GM19193 (cell line): ENCODE data around the gene MIXL1.

Experiments used
- POLR2A ChIP-seq: IDR thresholded peaks from 4 replicates; pipeline ENCODE4 v1.6.1; 2011; ENCODE audit not compliant: insufficient read depth, insufficient read length; ENCODE audit errors: extremely low read depth

Gene MIXL1

GRCh38 chr1:226207048-226207447 is 16.4 kb upstream of the MIXL1 start:
- no peak for TF ChIP-seq POLR2A

GRCh38 chr1:226209307-226210059 is 14.0 kb upstream of the MIXL1 start:
- TF ChIP-seq POLR2A: no peak

- no peak for TF ChIP-seq POLR2A
Measured at GRCh38 chr1:226210571-226211176, 12.8 kb upstream of the MIXL1 start.

- no peak for TF ChIP-seq POLR2A
Measured at GRCh38 chr1:226211181-226211821, 12.2 kb upstream of the MIXL1 start.

GRCh38 chr1:226212545-226212944 is 10.9 kb upstream of the MIXL1 start:
- TF ChIP-seq POLR2A: no peak

- no peak for TF ChIP-seq POLR2A
Measured at GRCh38 chr1:226215239-226215638, 8.2 kb upstream of the MIXL1 start.

GRCh38 chr1:226216056-226216455 is 7.4 kb upstream of the MIXL1 start:
- TF ChIP-seq POLR2A: no peak

GRCh38 chr1:226217273-226217672 is 6.2 kb upstream of the MIXL1 start:
- no peak for TF ChIP-seq POLR2A

- TF ChIP-seq POLR2A: no peak
Measured at GRCh38 chr1:226220473-226221189, 2.8 kb upstream of the MIXL1 start.

- TF ChIP-seq POLR2A: no peak
Measured at GRCh38 chr1:226222686-226223085, 778 bp upstream of the MIXL1 start.

- no peak for TF ChIP-seq POLR2A
Measured at GRCh38 chr1:226223786-226224244, 351 bp downstream of the MIXL1 start.

GRCh38 chr1:226226601-226227000 is 3.1 kb downstream of the MIXL1 start:
- no peak for TF ChIP-seq POLR2A

GRCh38 chr1:226233293-226233692 is 9.8 kb downstream of the MIXL1 start:
- no peak for TF ChIP-seq POLR2A

GRCh38 chr1:226233806-226234205 is 10.3 kb downstream of the MIXL1 start:
- no peak for TF ChIP-seq POLR2A

GRCh38 chr1:226236826-226237225 is 13.4 kb downstream of the MIXL1 start:
- TF ChIP-seq POLR2A: no peak
